ENCODE measurements around the gene IGSF3. TPM values are rescaled to one million over a fixed set of nuclear protein-coding genes. Genes with fewer than 3 reads are reported as not detected.

IGSF3 gene
- total and polyA plus RNA-seq, 2 experiments from 2014 or later, result 7.3 to 37.8 TPM

DNA sequence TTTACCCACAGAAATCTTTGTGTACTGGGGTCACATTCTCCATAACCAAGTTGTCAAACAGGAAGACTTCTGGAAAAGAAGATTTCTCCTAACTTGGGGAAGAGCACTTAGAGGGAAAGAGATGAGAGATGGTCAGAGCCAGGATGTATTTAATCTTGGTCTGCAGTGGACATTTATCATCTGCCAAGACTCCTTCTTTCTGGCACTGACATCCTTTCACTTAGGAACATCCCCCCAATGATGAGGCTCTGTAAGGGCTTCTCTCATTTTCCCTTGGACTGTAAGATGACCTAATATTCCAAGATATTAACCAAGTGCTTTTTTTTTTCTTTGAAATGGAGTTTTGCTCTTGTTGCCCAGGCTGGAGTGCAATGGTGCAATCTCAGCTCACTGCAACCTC is 39.3 kb upstream of the IGSF3 start:
- no peaks in the 10 kb centered on the region for H3K27me3 ChIP-seq (ENCODE audit: insufficient read depth)
- peaks cover 5% of the 10 kb centered on the region for H3K27me3 Mint-ChIP-seq (ENCODE audit: insufficient read depth, low read depth, poor library complexity)
- no peak overlapping the region for H3K4me3 Mint-ChIP-seq
- TF ChIP-seq ZNF331 (CRISPR knock-in tag; IDR thresholded peaks at IDR 0.05; ENCODE audit: low read depth) (no peak), STAT1 (IDR thresholded peaks at IDR 0.05; ENCODE audit: unreplicated experiment) (no peak), JUNB (IDR thresholded peaks at IDR 0.05; ENCODE audit: unreplicated experiment) (no peak), EZH2phosphoT487 (IDR thresholded peaks at IDR 0.05; ENCODE audit: unreplicated experiment) (no peak), POLR2AphosphoS5 (IDR thresholded peaks at IDR 0.05; ENCODE audit: low read depth) (no peak)
- TF ChIP-seq, protein P1, sequence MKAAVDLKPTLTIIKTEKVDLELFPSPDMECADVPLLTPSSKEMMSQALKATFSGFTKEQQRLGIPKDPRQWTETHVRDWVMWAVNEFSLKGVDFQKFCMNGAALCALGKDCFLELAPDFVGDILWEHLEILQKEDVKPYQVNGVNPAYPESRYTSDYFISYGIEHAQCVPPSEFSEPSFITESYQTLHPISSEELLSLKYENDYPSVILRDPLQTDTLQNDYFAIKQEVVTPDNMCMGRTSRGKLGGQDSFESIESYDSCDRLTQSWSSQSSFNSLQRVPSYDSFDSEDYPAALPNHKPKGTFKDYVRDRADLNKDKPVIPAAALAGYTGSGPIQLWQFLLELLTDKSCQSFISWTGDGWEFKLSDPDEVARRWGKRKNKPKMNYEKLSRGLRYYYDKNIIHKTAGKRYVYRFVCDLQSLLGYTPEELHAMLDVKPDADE (IDR thresholded peaks at IDR 0.05), result no peak
- TF ChIP-seq, protein P2, sequence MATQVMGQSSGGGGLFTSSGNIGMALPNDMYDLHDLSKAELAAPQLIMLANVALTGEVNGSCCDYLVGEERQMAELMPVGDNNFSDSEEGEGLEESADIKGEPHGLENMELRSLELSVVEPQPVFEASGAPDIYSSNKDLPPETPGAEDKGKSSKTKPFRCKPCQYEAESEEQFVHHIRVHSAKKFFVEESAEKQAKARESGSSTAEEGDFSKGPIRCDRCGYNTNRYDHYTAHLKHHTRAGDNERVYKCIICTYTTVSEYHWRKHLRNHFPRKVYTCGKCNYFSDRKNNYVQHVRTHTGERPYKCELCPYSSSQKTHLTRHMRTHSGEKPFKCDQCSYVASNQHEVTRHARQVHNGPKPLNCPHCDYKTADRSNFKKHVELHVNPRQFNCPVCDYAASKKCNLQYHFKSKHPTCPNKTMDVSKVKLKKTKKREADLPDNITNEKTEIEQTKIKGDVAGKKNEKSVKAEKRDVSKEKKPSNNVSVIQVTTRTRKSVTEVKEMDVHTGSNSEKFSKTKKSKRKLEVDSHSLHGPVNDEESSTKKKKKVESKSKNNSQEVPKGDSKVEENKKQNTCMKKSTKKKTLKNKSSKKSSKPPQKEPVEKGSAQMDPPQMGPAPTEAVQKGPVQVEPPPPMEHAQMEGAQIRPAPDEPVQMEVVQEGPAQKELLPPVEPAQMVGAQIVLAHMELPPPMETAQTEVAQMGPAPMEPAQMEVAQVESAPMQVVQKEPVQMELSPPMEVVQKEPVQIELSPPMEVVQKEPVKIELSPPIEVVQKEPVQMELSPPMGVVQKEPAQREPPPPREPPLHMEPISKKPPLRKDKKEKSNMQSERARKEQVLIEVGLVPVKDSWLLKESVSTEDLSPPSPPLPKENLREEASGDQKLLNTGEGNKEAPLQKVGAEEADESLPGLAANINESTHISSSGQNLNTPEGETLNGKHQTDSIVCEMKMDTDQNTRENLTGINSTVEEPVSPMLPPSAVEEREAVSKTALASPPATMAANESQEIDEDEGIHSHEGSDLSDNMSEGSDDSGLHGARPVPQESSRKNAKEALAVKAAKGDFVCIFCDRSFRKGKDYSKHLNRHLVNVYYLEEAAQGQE (IDR thresholded peaks at IDR 0.05; ENCODE audit: unreplicated experiment), result no peak
- TF ChIP-seq, protein P3, sequence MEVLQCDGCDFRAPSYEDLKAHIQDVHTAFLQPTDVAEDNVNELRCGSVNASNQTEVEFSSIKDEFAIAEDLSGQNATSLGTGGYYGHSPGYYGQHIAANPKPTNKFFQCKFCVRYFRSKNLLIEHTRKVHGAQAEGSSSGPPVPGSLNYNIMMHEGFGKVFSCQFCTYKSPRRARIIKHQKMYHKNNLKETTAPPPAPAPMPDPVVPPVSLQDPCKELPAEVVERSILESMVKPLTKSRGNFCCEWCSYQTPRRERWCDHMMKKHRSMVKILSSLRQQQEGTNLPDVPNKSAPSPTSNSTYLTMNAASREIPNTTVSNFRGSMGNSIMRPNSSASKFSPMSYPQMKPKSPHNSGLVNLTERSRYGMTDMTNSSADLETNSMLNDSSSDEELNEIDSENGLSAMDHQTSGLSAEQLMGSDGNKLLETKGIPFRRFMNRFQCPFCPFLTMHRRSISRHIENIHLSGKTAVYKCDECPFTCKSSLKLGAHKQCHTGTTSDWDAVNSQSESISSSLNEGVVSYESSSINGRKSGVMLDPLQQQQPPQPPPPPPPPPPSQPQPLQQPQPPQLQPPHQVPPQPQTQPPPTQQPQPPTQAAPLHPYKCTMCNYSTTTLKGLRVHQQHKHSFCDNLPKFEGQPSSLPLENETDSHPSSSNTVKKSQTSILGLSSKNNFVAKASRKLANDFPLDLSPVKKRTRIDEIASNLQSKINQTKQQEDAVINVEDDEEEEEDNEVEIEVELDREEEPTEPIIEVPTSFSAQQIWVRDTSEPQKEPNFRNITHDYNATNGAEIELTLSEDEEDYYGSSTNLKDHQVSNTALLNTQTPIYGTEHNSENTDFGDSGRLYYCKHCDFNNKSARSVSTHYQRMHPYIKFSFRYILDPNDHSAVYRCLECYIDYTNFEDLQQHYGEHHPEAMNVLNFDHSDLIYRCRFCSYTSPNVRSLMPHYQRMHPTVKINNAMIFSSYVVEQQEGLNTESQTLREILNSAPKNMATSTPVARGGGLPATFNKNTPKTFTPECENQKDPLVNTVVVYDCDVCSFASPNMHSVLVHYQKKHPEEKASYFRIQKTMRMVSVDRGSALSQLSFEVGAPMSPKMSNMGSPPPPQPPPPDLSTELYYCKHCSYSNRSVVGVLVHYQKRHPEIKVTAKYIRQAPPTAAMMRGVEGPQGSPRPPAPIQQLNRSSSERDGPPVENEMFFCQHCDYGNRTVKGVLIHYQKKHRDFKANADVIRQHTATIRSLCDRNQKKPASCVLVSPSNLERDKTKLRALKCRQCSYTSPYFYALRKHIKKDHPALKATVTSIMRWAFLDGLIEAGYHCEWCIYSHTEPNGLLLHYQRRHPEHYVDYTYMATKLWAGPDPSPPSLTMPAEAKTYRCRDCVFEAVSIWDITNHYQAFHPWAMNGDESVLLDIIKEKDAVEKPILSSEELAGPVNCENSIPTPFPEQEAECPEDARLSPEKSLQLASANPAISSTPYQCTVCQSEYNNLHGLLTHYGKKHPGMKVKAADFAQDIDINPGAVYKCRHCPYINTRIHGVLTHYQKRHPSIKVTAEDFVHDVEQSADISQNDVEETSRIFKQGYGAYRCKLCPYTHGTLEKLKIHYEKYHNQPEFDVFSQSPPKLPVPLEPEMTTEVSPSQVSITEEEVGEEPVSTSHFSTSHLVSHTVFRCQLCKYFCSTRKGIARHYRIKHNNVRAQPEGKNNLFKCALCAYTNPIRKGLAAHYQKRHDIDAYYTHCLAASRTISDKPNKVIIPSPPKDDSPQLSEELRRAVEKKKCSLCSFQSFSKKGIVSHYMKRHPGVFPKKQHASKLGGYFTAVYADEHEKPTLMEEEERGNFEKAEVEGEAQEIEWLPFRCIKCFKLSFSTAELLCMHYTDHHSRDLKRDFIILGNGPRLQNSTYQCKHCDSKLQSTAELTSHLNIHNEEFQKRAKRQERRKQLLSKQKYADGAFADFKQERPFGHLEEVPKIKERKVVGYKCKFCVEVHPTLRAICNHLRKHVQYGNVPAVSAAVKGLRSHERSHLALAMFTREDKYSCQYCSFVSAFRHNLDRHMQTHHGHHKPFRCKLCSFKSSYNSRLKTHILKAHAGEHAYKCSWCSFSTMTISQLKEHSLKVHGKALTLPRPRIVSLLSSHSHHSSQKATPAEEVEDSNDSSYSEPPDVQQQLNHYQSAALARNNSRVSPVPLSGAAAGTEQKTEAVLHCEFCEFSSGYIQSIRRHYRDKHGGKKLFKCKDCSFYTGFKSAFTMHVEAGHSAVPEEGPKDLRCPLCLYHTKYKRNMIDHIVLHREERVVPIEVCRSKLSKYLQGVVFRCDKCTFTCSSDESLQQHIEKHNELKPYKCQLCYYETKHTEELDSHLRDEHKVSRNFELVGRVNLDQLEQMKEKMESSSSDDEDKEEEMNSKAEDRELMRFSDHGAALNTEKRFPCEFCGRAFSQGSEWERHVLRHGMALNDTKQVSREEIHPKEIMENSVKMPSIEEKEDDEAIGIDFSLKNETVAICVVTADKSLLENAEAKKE (CRISPR knock-in tag; IDR thresholded peaks at IDR 0.05), result no peak
- ATAC-seq (no peak), DNase-seq (ENCODE audit: low spot score) (no peak)
- H3K36me3 Mint-ChIP-seq (ENCODE audit: low read depth), result peaks cover 8% of the 10 kb centered on the region
- no peak overlapping the region for H3K27ac ChIP-seq (ENCODE audit: low read depth)
- H3K4me3 ChIP-seq, result no peak overlapping the region
- no peaks in the 10 kb centered on the region; the same call in 1 of the 2 replicates for H3F3A ChIP-seq (replicated peaks; ENCODE audit: low read depth)
- H3K9me3 Mint-ChIP-seq, result peaks cover 20% of the 10 kb centered on the region
- H3K27ac Mint-ChIP-seq, result no peak overlapping the region
- peaks cover 11% of the 10 kb centered on the region for H3K4me1 ChIP-seq (ENCODE audit: insufficient read depth)
- no peaks in the 10 kb centered on the region for H4K20me1 ChIP-seq (replicated peaks; ENCODE audit: insufficient read depth)
- H3K9me2 ChIP-seq (ENCODE audit: insufficient read depth), result no peaks in the 10 kb centered on the region
- peaks cover 22% of the 10 kb centered on the region for H3K4me1 Mint-ChIP-seq
- no peak overlapping the region for H2AFZ ChIP-seq
- H3K36me3 ChIP-seq (ENCODE audit: insufficient read depth), result no peaks in the 10 kb centered on the region
- H3K79me2 ChIP-seq (replicated peaks; ENCODE audit: insufficient read depth), result no peaks in the 10 kb centered on the region
- no peak overlapping the region for H3K4me2 ChIP-seq
